Measurements from ENCODE around the gene AGBL5.
A peak's percentile ranks its signal among the peaks of the same experiment; 100 is the strongest.

AGBL5 gene

DNA sequence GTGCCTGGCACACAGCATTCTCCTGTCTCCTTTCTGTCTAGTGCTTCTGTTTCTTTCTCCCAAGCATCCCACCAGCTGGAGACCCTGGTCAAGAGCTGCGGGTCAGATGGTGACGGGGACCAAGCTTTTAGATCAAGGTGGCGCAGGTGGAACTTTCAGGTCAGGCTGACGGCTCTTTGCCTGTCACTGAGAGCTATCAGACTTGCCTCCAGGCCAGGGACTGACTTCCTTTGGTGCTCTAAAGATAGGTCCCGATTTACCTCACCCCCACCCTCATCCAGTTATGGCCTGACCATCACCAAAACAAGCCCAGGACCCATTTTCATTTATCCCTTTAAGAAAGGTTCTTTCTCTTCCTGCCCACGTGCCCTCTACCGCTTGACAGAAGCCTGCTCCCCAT, 25.8 kb downstream of the AGBL5 start:
- no peak for DNase-seq (ENCODE audit: low spot score)

GRCh38 chr2:27078267-27079194, 27.1 kb downstream of the AGBL5 start, which contains the start of gene EMILIN1:
EMILIN1 (plus strand) TSS chr2:27078615; CDS start chr2:27079066, 451 bp downstream.
- DNase-seq (ENCODE audit: low spot score), result no peak

DNA sequence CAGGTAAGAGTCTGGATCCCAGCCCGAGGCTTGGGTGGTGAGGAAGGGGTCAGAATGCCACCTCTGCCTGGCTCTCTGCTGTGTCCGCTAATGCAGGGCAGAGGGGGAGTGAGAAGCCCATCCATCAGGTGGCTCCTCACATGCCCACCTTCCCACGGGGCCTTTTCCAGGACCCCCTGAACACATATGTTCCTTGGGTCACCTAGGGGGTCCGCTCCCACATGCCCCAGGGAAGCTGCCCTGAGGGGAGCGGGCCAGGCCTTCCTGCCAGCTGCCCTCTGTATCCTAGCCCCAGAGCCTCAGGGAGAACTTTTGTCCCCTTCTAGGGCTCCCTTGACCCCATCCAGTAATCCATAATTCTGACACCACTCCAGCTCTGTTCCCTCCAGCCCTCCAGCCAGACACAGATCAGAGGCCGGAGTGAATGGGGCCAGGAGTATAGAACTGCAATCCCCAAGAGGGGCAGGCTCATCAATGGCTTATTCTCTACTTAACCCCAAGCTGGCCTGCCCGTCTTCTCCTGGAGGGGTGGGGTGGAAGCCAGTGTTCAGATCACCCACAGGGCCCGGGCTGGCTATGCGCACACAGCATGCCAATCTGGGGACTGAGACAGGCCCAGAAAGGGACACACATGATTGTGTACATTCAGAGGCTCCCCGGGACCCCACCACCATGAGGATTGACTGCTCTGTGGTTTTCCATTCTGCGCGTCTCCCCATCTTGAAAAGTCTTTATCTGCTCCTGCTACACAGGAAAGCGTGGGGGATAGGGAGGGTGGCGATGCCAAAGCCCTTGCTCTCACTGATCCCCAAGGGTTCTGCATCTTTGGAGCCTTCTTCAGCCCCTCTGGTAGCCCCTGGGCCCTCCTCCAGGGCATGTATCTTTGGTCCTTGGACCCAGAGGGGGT, 28.0 kb downstream of the AGBL5 start:
- no peak for DNase-seq (ENCODE audit: low spot score)

DNA sequence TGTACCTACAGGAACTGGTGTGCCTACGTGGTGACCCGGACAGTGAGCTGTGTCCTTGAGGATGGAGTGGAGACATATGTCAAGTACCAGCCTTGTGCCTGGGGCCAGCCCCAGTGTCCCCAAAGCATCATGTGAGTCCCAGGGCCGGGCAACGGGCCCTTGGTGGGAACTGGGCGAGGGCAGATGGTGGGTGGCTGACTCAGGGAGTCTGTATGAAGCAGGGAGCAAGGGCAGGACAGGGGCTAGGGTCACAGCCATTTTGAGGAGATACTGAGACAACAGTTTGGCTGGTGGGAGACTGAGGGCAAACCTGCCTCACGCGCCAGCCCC, 28.6 kb downstream of the AGBL5 start:
- no peak for DNase-seq (ENCODE audit: low spot score)

- DNase-seq (ENCODE audit: low spot score), result no peak
Measured at GRCh38 chr2:27080603-27080936, 29.1 kb downstream of the AGBL5 start.

DNA sequence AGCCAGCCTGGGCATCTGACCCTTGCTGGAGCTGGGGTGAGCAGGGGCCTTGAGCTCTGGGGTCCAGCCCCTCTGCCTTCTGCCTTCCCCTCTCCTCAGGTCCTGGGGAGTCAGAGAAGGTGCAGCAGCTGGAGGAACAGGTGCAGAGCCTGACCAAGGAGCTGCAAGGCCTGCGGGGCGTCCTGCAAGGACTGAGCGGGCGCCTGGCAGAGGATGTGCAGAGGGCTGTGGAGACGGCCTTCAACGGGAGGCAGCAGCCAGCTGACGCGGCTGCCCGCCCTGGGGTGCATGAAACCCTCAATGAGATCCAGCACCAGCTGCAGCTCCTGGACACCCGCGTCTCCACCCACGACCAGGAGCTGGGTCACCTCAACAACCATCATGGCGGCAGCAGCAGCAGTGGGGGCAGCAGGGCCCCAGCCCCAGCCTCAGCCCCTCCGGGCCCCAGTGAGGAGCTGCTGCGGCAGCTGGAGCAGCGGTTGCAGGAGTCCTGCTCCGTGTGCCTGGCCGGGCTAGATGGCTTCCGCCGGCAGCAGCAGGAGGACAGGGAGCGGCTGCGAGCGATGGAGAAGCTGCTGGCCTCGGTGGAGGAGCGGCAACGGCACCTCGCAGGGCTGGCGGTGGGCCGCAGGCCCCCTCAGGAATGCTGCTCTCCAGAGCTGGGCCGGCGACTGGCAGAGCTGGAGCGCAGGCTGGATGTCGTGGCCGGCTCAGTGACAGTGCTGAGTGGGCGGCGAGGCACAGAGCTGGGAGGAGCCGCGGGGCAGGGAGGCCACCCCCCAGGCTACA, 30.7 kb downstream of the AGBL5 start:
- DNase-seq (ENCODE audit: low spot score), result no peak

GRCh38 chr2:27082773-27083409, 31.4 kb downstream of the AGBL5 start:
- DNase-seq (ENCODE audit: low spot score), result no peak

- DNase-seq (ENCODE audit: low spot score), result no peak
Measured at GRCh38 chr2:27083410-27084296, 32.2 kb downstream of the AGBL5 start.

DNA sequence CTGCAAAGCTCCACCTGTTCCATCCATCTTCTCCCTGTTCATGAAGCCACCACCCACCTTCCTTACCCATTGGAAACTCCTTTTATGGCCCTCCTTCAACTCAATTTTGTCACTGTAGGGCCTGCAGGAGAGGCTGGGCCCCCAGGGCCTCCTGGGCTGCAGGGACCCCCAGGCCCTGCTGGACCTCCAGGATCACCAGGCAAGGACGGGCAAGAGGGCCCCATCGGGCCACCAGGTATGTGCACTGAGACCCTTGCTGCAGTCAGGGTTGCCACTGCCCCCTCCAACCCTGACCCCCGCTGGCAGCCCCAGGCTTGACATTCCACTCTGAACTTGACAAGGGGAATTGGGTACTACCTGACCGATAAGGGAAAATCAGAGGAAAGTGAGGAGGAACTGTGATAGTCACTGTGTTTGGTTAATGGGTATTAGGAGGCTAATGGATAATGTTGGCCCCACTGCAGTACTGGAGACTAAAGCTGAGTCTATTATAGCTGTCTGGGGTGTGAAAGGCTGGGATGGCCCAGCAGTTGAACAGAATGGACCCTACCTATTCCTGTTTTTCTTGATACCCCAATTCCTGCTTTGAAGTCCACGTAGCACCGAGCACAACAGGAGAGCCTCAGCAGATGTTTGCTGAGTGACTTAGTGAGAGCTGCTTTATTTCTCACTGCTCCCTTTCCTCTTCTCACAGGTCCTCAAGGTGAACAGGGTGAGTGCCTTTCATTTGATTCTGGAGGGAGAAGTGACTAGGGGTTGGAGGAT, 33.0 kb downstream of the AGBL5 start:
- DNase-seq (ENCODE audit: low spot score), result no peak

DNA sequence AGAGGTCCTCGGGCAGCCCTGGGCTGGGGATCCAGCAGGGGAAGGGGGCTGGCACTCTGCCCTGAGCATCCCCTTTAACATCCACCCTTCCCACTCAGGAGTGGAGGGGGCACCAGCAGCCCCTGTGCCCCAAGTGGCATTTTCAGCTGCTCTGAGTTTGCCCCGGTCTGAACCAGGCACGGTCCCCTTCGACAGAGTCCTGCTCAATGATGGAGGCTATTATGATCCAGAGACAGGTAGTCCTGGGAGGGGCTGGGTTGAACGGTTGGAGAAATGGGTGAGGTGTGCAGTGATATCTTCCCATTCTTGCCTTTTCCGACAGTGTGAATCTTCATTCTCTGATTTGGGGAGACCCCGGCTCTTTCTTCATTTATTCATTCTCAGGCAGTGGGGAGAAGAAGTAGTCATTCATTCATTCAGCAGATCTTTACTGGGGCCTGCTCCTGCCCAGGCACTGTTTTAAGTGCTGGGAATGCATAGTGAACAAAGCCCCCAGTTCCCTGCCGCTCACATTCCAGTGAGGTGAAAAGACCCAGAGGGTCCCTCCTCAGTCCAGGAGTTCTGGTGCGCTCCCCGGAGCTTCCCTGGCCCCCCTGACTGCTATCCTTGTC, 33.7 kb downstream of the AGBL5 start:
- DNase-seq (ENCODE audit: low spot score), result no peak

GRCh38 chr2:27085673-27086089, 34.2 kb downstream of the AGBL5 start:
- DNase-seq (ENCODE audit: low spot score), result peak; percentile 15

DNA sequence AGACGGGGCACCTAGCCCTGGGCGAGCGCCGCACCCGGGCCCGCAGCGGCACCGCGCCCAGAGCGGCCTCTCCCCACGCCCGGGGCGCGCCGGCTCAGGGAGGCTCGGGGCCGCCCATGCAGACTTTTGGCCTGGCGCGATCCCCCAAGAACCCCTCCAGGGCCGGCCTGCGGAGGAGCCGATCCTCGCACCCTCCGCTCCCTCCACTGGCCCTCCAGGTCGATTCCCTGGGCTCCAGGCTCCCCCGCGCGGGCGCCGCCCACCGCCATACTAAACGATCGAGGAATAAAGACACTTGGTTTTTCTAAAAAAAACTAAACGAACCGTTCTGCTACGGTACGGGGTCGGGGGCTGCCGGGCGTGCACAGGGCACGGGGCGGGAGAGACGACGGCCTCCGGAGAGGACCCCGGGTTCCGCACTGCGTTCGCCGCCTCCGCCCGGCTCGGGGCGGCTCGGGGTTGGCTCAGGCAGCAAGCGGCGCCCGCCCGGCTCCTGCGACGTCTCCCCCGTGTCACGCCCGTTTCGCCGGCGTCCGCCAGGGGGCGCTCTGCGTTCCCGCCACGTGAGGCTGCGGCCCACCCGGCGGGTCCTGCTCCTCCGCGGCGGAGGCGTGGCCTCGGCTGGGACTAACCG, 34.7 kb downstream of the AGBL5 start:
- peak; percentile 98 for DNase-seq (ENCODE audit: low spot score)

GRCh38 chr2:27086724-27087593, 35.5 kb downstream of the AGBL5 start, which contains the start of gene KHK:
KHK (plus strand) TSS chr2:27086772; CDS start chr2:27087260, 488 bp downstream.
- no peak for DNase-seq (ENCODE audit: low spot score)

GRCh38 chr2:27087823-27088410, 36.4 kb downstream of the AGBL5 start:
- no peak for DNase-seq (ENCODE audit: low spot score)

GRCh38 chr2:27088634-27089033, 37.2 kb downstream of the AGBL5 start:
- DNase-seq (ENCODE audit: low spot score), result no peak

GRCh38 chr2:27089111-27089954, 37.9 kb downstream of the AGBL5 start:
- no peak for DNase-seq (ENCODE audit: low spot score)
